Hindlimb muscle (tissue), 1 donor: ENCODE data around the gene MSLN. TPM values are rescaled to one million over a fixed set of nuclear protein-coding genes. Genes with fewer than 3 reads are reported as not detected.

Source experiments
- DNase-seq: peaks from one replicate; pipeline ENCODE4 v3.0.0-alpha.2; 2013
- polyA plus RNA-seq: library from polyadenylated mRNA; unstranded; fragments of 120-200 nt; gene quantifications from one replicate; pipeline ENCODE4 v1.2.1, GENCODE V29; 2013; ENCODE audit not compliant: insufficient read length

The MSLN gene
- polyA plus RNA-seq, 1 donor: 0.97 TPM

DNA sequence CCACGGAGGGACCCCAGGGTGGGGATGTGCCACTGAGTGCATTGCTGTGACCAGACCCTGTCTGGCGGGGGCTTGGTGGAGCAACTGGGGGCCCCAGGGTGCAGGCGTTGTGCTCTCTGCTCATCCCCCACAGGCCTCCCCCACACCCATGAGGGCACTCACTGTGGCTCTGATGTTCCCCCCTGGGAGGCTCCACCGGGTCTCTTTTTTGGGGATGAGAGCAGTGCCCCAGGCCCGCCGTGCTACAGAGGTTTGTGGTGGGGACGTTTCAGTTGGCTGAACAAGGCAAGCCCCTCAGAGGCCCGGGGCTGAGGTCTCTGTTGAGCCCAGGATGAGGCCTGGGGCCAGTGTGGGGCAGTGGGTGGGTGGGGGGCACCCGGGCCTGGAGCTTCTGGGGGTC lies 36.8 kb upstream of the MSLN start:
- DNase-seq: no peak

DNA sequence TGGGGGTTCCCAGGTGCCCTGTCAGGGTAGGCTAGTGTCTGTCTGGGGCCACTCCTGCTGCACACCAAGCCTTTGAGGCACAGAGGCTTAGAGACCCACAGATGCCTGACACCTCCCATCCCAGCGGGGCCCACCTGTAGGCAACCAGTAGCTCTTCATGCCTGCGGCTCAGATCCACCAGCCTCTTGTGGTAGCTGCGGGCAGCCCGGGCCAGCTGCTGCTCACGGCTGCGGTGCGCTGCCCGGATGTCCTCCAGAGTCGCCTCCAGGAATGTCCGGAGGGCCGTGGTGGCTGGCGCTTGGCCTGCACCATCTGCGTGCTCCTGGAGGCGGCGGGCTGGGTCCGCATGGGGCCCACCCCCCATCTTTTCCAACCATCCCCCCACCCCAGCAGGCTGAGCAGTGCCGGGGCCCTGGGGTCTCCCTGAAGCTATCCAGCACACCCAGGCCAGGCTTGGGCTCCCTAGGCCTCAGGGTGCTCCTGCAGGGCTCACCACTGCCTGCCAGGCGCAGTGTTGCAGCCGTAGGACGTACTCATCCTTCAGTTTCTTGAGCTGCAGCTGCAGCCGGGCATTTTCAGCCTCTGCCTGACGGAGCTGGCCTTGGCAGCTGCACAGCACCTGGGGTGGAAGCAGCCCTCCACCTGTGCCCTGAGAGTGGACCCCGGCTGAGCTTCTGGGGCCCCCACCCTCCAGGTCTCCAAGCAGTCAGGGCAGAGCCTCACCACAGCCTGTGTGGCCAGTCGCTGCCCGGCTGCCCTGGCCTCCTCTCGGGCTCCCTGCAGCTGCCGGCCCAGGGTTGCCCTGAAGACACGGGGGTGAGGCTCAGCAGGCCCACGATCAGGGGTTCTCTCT lies 36.1 kb upstream of the MSLN start:
- no peak for DNase-seq

DNA sequence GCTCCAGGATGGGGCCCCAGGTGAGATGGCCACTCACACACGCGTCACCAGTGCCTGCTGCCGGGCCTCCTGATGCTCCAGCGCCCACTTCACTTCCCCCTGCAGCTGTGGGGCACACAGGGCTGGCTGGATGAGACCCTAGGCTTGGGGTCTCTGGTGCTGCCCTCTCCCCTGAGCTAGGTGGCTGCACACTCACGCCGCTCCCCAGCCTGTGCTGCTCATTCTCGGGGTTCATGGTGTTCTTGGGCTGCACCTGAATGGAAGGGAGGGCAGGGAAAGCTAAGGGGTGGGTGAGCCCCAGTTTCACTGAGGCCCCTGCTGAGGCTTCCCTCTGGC lies 35.5 kb upstream of the MSLN start:
- no peak for DNase-seq

DNA sequence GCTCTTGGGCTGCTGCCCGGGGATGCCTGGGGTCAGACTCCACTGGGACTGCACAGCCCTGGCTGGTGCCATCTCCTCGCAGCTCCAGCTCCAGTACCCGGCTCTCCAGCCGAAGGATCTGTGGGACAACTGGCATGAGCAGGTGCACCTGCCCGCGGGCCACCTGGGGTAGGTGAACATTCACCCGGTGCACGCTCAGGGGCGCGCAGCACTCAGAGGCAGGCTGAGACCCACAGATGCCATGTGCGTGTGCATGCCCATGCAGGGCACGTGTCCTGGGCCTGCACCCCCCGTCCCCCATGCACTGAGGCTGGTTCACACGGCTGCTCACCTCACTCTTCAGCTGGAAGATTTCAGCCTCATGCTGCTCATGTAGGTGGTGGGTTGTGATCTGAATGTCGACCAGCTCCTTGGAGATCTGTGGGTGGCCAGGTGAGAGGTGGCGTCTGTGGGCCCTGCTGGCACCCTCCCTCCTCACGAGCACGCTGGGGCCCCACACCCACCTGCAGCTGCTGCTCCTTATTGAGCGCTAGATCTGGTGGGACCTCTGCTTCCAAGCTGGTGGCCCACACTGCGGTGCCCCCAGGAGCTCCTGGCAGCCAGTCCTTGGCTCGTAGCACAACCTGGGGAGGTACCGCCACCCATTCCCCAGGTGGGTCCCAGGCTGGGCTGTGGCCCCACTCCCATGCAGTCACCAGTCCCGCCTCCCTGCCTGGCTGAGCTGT lies 34.9 kb upstream of the MSLN start:
- no peak for DNase-seq

DNA sequence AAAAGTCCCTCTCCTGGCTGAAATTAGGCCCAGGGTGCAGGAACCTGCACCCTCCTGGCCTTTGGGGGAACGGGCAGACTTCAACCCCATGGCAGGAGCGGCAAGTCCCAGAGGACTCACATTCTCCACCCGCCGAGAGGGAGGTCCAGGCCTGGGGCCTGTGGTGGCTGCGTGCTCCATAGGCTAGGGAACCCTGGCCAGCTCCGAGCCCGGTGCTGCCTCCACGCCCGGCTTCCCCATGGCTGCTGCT lies 34.4 kb upstream of the MSLN start:
- DNase-seq: no peak

DNA sequence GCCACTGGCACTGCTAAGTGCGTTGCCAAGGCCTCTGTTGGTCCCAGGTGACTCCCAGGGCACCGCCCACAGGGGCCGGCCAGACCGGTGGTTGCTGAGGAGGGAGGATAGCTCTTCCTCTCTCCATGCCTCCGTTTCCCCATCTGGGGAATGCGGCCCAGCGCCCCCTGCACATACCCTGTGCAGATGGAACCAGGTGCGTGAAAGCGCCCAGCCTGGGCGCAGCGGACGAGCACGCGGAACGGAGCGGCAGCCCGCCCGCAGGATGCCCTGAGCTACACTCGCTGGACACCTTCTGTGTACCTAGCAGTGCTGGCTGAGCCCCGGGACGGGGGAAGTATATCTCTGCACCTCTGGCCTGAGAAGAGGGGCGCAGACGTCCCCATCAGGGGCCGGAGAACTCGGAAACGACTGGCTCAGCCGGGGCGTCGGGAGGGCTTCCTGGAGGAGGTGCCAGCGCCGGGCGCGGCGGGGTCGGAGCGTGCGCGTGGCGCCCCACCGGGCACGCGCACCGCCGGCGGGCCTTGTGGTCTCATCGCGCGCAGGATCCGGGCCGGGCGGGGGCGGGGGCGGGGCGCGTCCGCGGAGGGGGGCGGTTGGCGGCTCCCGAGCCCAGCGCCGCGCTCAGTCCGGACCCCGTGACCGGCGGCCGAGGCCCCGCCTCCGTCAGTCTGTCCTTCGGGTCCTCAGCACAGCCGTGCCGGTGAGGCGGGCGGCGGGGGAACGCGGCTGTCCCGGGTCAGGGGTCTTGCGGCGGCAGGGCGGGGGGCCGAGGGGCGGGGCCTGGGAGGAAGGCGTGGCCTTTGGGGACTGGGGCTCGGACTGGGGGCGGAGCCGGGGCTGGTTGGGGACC lies 33.9 kb upstream of the MSLN start, which contains the start of the genes CCDC78 and HAGHL:
Gene CCDC78 (minus strand): TSS at position 6 of the 853 bp plus-strand sequence. CDS start 76 bp downstream, outside the sequence.
Gene HAGHL (plus strand): TSS at position 669 of the 853 bp plus-strand sequence. CDS start 404 bp downstream, outside the sequence.
- DNase-seq: no peak

DNA sequence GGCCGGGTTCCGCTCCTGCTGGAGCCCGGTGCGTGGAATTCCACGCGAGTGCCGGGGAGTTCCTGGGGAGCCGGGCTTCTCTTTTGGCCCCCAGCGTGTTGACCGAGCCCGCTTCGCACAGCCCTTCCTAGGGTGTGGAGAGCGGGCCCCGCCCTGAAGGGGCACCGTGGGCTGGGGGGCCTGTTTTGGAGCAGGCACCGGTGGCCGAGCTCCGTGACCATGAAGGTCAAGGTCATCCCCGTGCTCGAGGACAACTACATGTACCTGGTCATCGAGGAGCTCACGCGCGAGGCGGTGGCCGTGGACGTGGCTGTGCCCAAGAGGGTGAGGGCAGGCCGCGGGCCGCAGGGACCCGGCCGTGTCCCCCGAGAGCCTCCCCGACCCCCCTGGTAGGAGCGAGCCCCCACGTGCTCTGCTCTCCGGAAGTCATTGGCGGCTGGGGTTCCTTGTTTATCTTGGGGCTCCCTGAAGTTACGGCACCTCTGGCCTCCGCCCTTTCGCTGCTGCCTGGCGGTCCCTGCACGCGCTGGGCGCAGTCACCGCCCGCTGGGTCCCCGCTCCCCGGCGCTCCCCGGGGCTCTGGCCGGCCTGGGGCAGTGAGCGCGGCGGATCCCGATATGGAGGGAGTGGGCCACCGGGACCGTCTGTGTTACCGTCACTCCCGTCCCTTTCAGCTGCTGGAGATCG lies 33.1 kb upstream of the MSLN start:
- no peak for DNase-seq

DNA sequence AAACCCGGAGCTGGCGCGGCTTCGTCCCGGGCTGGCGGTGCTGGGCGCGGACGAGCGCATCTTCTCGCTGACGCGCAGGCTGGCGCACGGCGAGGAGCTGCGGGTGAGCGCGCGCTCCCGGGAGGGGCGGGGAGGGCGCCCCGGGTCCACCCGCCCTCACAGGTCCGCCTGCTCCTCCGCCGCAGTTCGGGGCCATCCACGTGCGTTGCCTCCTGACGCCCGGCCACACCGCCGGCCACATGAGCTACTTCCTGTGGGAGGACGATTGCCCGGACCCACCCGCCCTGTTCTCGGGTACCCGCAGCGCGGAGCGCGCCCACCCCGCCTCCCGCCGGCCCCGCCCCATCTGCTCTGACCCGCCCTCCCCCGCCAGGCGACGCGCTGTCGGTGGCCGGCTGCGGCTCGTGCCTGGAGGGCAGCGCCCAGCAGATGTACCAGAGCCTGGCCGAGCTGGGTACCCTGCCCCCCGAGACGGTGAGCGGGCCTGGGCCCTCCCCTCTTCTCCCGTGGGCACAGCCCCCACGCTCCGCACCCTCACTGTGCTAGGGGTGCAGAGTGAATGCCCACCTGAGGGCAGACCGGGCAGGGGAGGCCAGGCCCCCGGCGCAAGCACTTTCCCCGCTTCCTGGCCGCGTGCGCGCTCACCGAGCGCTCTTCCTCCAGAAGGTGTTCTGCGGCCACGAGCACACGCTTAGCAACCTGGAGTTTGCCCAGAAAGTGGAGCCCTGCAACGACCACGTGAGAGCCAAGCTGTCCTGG lies 32.2 kb upstream of the MSLN start:
- DNase-seq: no peak

DNA sequence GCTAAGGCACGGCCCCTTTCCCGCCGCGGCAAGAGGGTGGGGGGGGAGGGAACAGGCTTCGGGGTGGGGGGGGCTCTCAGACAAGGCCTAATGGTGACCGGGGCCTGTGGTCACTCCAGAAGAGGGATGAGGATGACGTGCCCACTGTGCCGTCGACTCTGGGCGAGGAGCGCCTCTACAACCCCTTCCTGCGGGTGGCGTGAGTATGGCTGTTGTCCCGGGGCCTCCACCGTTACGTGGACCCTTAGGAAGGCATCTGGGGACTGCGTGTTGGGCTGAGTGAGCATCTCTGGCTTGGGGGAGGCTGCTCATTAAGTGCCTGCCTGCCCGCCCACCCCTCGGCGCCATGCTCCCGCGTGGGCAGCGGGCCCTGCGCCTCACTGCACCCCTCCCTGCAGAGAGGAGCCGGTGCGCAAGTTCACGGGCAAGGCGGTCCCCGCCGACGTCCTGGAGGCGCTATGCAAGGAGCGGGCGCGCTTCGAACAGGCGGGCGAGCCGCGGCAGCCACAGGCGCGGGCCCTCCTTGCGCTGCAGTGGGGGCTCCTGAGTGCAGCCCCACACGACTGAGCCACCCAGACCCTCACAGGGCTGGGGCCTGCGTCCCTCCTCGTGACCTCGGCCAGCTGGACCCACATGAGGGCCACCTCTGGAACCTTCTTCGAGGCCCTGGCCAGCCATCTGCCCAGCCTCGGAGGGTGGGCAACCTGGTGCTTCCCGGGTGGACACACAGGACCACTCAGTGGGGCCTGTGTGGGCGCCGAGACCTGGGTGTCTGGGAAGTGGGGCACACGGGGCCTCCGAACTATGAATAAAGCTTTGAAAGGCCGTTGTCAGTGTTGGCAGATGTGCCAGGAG lies 31.4 kb upstream of the MSLN start:
- no peak for DNase-seq

DNA sequence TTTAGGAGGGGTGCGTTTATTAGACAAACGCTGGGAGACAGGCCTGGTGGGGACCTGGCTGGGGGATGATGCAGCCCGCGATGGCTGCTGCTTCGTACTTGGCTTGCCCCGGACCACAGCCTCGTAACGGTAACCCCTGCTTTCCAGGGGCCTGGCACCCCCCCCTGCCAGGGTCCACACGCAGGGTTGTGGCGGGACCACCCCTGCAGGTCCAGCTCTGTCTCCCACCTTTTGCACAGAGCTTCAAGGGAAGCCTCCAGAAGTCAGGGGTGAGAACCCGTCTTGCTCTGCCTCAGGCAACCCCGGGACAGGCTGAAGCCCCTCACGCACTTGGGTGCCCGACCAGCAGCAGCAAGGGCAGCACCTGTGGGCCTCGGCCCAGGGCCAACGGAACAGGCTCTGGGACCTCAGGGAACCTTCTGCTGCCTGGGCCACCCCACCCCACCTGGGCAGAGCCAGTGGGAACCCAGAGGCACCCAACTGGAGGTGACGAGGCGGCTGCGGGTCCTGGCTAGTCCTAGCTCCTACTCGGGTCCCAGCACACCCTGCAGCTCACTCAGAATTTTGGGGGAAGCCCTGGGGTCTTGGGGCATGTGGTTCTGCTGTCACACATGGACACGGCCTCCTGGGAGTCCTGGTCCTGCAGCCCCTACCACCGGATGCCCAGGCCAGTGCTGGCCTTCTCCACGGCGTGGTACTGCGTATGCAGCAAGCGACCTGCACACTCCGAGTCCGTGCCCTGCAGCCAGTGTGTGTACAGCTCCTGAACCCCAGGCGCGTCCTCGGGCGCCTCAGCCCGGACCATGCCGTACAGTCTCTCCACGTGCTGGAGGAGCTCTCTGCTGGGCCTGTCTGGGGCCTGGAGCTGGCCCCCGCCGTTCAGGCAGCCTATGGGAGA lies 30.5 kb upstream of the MSLN start:
- no peak for DNase-seq

DNA sequence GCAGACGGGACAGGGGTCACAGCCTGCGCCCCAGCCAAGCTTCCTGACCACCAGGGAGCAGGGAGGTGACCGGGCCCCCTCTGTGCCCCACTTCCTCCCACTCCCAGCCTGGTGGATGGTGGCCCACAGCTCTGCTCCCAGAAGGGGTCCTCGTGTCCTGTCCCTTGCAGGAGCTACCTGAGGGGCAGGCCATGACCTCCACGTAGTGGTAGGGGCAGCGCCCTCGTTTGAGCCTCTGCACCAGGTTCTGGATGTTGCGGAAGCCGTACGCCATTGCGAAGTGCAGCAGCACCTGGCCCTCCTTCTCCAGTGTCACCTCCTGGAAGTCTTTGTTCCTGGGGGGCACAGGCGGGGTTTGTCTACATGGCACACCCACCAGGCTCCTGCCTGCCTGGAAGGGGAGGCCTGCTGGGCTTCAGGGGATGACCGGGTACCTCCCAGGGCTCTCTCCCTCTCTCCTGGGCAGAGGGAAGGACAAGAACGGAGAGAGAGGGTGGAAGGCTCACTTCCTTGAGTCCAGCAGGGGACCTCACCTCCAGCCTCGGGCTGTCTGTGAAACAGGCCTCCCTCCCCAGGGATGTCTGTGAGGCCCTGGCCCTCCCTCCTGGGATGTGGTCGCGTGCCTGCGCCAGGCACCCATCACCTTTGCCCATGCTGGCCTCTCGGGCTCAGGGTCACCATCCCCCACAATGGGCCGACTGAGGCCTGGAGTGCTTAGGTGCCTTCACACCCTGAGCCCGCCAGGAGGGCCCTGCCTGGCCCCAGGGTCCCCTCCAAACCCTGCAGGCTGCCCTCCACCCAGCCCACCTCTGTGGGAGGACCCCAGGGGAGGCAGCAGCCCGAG lies 29.6 kb upstream of the MSLN start:
- DNase-seq: no peak

DNA sequence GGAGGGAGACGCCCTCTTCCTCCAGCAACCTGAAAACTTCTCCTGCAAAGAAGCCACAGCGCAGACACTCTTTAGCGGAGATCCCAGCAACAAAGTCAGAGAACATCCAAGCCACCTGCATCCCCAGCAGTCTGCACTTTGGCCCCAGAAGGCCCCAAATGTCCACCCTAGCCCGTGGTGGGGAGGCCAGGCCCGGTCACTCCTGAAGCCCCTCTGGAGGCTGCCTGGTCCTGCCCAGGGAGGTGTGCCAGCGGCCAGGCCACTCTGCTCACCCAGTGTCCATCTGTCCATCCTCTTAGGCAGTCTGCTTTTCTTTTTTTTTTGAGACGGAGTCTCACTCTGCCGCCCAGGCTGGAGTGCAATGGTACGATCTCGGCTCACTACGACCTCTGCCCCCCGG lies 28.2 kb upstream of the MSLN start:
- DNase-seq: no peak

DNA sequence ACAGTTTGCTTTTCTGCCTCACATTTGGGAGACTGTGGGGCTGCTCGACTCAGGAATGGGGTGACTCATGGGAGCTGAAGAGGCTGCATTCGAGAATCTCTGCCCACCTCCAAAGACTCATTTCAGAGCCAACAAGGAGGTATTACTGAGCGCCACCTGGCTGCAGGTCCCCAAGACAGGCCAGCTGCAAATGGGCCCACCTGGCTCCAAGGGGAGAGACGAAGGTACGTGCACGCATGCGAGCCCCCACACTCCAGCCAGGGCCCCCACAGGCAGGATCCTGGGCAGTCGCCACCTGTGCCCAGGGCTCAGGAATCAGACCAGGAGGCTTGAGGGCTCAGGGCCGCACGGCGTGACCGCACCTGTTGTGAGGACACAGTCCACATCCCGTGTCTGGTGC lies 27.6 kb upstream of the MSLN start:
- no peak for DNase-seq

DNA sequence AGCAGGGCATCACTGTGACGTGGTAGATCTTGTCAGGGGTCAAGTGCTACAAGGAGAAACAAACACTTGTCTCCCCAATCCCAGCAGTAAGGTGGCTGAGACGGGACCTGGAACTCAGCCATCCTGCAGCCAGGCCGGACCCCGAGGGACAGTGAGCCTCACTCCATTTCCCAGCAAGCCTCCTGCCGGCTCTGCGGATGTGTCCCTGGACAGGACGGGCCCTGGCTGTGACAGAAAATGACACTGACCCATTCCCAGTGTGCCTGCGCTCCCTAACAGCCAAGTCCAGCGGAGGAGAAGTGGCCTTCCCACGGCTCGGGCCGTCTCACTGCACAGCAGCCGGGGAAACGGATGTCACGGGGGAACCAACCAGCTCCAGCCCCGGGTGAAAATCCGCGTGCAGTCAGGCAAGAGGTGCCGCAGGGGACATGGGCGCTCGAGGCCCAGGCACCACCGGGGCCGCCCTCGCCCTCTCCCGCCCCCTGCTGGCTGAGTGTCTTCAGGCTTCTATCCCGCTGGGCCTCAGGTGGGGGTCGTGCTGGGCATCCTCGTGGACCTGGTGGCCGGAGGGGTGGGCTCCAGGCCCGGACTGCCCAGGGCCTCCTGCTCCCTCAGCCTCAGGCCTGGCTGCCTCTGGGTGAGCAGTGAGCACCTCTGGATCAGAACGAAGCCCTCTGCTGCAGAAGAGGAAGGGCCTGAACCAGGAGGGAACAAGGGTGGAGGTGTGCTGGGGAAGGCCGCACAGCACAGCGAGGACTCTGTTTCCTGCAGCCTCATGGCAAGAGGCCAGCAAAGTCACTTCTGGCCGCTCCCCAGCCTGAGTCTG lies 26.9 kb upstream of the MSLN start:
- DNase-seq: no peak

DNA sequence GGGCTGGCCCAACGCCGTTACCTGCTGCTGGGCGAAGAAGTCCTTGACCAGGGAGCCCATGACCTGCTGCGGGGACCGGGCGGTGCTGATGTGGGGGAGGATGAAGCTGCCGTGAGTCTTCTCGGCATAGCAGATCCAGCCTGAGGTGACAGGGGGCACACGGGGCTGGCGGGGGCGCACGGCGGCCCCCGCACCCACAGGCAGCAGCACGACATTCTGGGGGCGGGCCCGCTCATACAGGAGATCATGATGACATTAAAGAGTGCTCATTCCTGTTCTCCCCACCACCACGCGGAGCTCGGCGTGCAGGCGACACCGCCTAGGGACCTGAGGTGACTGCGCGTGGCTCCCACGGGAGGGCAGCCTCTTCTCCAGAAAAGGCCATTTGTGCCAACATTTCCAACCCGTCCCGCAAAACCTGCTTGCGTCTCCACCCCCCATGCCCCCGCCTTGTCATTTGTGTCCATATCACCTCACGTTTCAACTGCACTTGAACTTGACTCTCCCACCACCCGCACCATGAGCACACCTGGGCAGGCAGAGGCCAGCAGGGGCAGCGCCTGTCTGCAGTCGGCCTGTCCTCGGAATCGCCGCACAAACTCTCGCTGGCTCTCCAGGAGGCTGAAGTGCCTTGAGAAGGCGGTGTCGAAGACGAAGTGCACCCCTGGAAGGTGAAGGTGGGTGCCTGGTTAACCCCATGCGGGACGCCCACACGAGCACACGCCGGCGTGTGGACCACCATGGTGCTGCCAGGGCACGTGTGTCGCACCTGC lies 26.1 kb upstream of the MSLN start:
- DNase-seq: no peak

DNA sequence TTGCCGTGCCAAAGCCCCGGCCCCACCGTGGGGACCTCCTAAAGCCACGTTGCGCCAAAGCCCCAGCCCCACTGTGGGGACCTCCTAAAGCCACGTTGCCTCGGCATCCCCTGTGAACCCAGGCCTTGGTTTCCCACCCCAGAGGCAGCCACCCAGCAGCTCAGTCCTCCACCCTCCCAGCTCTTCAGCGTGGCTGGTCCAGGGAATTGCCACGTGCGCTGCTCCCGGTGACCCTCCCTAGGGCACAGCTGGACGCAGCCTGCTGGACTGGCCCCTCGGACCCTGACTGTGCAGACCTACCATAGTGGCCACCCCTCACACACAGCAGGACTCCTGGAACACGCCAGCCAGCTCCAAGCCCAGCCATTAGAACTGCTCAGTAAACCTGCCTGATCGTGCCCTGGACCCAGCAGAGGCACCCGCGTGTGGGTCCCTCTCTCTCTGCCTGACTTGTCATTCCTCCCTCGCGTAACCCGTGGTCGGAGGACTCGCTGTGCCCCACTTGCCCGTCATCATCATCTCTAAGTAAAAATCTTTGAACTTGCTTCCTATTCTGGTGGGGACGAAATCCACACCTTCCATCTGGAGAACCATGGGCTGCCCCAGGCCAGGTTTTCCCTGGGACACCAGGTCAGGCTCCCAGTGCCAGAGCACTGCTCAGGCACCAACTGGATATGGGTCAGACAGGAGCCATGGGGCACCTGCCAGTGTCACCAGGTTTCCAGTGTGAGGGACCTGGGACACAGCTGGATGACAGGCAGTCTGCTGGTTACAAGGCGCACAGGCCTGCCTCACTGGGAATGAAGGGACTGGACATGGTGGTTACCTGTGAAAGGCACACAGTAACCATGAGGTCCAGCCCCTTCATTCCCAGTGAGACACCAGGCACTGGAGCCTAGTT lies 25.3 kb upstream of the MSLN start:
- DNase-seq: no peak
